ENCODE measurements around the gene AKT3.

Gene AKT3

GRCh38 chr1:243513726-243514491, 336.1 kb downstream of the AKT3 start:
- DNase-seq, result no peak

DNA sequence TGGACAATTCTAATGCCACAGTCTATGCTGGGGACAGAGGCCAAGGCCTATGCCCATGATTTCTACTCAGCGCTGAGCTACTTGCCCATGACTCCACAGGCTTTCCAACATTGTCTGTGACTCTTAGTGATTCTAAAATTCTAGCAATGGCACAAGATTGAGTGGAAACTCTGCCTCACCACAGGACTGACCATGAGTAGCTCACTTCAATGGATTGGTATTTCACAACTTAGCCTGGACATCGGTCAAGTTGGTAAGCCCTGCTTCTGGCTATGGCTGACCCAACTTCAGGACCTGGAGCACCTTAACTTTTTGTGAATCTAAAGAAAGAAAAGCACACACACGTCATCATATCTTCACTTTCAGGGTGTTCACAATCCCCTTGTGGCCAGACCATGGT, 339.1 kb downstream of the AKT3 start:
- no peak for DNase-seq

DNA sequence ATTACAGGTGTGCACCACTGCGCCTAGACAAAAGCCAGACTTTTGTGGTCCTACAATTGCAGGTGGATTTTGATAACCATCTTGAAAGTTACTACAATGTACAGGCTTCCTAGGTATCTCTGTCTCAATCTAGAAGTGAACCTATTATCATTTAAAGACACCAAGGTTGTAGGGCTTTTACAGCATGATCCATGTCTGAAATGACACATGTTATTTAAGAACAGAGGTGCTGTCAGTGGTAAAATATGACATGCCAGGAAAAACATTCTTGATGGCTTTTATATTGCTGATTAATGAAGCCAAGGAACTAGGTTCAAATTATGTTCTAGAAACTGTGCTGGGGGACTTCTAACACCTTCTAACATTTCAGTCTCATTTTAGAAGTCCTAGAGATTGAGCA, 341.1 kb downstream of the AKT3 start:
- DNase-seq, result no peak

DNA sequence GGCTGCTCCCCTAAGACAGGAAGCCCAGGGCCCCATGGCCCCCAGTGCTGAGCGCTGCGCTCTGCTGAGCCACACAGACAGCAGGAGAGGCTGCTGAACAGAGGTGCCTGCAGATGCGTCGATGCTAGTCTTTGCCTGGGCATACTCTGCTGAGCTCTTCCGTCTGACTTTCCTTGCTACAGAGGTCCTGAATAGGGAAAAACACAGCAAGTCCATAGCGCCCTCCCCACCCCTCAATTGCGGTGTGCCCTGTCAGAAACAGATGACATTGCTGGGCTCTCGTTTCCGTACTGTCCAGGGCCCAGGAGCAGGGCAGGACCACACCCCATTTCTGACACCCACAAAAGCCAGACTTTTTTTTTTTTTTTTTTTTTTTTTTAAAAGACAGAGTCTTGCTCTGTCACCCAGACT, 341.7 kb downstream of the AKT3 start:
- DNase-seq, result peak in 7 of 58 donors; percentile 23 to 66 (median 33)

DNA sequence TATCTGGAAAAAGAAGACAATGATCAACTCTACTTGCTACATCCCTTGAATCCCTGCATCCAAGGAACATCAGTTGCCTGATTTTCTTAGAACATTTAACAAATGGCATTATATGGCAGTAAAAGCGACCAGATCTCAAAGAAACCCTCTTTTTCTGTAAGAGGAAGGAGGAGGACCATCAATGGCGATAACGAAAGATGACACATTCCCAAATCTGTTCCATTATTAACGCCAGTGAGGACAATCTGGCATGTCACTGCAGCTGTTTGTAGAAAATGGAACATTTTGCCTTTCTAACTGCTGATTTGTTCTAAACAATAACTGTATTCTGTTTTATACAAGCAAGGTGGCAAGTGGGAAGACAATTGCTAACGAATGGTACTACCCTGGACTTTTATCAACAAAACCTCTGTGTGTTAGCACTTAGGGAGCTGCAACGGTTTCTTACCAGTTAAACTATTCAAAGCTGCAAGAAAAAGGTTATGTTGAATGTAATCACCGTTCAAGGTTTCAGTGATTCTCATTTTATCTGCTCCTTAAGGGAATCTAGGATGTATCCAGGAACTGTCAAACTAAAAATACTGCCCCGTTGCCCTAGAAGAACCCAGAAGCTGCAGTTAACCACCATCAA, 342.3 kb downstream of the AKT3 start:
- peak in 1 of 58 donors; percentile 66 for DNase-seq

DNA sequence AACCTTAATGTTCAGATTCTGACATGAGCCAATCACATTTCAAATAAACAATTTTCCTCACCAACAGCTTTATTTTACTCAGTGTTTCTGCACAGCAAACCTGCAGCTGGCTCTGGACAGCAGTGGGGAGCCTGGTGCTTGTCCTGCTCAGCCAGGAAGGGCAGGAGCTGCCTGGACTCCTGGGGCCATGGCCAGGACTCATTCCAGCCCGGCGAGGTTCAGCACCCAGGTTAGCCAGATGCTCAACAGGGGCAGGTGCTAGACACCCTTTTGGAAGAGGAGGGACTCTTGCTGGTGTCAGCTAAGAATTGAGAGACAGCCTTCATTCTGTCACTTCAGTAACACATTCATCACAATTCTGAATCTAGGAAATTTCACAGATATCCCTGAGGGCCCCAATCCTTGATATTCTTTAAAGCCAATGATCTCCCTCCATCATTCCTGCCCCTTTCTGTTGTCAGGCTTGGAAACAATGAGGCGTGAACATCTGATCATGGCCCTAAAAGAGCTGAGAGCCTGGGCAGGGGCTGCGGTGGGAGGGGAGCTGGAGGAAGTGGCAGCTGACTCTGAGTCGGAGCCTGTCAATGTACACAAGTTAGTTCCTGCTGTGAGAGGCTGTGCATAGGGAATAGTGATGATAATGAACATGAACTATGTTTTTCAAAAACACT, 342.9 kb downstream of the AKT3 start:
- DNase-seq, result peak in 12 of 58 donors; percentile 16 to 53 (median 32)

DNA sequence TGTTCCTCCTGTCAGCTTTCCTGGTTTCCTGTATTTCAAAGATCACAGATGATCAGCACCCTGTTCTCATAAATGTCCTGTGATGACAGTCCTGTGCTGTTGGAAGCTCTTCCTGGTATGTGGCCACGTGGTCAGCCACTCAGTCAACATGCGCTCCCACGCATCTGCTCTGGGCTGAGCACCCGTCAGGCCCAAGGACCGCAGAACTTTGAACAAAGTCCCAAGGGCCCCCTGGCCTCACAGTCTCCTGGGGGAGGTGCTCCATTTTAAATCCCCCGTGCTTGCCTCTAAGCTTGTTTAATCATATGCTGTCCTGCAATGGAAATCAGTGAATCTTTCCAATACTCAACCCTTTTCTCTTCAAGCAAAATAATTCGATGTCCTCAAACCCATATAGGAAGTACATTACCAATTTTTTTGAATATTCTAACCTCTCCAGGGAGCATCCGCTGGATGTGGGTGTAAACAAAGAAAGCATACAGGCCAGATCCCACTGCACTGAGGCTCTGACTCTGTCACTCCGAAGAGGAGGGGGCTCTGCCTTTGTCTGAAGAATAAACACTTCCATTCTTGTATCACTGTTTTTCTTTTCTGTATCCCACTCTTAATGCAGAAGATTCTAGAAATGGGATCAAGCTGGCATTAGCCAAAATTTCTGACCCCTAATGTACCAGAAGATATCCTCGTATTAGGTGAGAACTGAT, 343.9 kb downstream of the AKT3 start:
- peak in 14 of 58 donors; percentile 13 to 46 (median 34) for DNase-seq

GRCh38 chr1:243503155-243503554, 346.9 kb downstream of the AKT3 start:
- no peak for DNase-seq

- peak in 8 of 58 donors; percentile 20 to 50 (median 34) for DNase-seq
These were observed 349.0 kb downstream of the AKT3 start for GRCh38 chr1:243501002-243501401.

DNA sequence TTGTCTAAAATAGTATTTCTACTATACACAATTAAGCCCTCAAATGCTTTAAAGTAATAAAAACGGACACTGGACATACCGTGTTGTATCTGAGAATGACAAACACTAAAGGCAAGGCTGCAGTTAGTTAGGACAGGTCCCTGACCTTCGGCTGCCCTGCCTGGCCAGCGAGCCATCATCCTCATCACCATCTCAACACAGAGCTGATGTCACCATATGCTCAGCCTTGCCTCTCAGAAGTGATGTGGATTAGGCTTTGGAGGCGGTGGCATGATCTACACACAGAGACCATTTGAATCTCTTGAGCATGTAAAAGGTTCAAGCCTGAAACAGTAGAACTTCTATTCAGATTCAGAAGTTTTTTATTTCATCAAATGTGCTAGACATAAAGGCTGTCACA, 349.5 kb downstream of the AKT3 start:
- no peak for DNase-seq

DNA sequence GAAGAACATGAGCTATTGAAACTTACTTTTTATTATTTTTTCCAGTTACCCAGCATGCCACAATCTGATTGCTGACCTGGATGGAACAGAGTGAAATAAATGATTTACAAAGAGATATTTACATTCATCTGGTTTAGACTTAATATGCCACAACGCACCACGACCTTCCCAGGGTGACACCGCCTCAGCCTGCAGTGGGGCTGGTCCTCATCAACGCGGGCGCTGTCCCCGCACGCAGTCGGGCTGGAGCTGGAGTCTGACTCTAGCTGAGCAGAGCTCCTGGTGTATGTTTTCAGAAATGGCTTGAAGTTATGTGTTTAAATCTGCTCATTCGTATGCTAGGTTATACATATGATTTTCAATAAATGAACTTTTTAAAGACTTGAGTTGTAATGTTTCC, 350.3 kb downstream of the AKT3 start:
- DNase-seq, result no peak

GRCh38 chr1:243499248-243499647, 350.8 kb downstream of the AKT3 start:
- DNase-seq, result no peak

DNA sequence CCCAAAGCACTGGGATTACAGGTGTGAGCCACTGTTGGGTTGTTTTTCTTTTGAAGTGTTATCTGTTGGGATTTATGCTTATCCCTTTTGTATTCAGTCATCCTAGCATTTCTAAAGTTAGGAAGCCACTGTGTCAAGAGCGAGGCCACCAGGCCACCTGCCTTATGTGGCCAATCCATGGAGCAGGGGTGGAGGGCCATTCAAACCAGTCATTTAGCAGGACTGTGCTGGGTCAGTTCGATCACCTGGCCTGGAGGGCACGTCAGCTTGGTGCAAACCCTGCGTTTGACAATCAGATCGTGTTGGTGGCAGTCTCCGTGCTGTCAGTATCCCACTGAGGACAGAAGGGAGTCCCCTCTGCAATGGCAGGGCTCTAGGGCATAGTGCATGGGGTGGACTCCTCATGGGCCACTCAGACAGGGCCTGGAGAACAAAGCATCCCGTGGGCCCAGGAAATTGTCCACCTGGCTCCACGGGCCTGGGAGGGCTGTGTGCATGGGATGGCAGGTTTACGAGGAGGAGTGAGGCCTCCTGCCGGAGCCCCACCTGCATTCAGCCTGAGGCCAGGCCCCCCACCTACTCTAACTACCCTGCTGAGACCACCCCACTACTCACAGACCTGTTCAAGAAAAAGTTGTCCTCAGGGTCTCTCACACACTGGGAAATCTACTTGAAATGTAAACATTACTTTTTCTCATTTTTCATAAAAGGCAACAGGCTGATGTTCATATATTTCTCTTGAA, 351.9 kb downstream of the AKT3 start:
- no peak for DNase-seq

DNA sequence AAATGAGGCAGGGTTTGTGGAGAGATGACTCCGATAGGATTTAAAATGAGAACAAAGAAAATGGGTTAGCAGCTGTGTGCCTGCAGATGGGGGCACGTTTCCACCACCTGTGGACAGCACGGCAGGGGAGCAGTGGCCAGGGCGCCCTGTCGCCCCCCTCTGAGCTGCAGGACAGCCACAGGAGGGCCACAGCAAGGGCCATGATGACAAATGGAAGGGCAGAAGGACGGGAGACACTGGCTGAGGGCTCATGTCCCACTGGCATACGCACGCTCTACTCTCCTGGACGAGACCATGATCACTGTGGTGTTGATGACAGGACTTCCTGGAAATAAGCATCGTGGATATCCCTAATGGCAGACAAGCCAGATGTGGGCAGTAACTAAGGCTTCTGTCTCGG, 353.2 kb downstream of the AKT3 start:
- peak in 1 of 58 donors; percentile 57 for DNase-seq

DNA sequence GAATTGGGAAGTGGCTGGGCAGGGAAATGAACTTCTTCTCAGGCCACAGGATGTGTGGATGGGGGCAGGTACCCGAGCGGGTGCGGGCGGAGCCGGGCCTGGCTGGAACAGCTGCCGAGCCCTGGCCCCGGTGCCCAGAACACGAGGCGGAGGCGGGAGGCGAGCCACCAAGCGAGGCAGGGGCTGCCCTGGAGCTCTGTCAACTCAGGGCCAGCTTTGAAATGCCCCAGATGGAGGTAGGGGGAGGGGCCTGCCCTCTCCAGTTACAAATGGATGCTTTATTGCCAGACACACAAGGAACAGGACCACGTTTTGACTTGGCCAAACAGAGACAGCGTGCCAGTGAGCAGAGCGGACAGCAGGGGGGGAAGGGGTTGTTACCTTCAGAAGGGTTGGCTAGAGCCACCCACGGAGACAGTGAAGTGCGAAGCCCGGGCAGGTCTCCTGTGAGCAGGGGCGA, 353.8 kb downstream of the AKT3 start:
- DNase-seq, result peak in 53 of 58 donors; percentile 28 to 89 (median 73)

DNA sequence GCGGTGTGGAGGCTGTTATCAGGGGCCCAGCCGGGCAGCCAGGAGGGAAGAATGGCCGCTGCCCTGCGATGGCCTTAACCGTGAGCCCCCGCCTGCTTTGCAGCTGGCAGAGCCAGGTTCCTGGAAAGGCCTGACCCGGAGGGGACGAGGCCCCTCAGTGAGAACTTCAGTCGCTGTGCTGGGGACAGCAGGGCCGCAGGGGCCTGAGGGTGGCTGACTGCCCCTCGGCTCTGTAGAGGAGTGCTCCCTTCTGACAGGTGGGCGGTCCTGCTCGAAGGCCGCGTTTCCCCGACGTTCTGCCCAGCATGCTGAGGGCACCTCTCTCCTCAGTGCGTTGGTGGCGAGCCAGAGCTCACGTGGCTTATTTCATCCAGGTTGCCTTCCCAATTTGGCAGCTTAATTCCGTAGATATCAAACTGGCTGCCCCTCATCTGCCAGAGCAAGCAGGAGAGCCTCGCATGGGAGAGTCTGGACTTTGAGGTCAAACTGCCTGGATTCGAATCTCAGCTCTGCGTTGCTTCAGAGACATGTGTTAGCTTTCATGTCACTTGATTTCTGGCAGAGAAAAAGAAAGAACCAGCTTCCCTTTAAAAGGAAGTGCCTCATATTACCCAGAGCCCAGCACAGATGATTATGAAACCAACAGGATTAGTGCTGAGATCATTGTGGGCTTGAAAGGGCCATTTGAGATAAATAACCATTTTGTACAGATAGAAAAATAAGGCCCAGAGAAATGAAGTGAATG, 354.4 kb downstream of the AKT3 start:
- peak in 3 of 58 donors; percentile 73 to 88 (median 73) for DNase-seq

DNA sequence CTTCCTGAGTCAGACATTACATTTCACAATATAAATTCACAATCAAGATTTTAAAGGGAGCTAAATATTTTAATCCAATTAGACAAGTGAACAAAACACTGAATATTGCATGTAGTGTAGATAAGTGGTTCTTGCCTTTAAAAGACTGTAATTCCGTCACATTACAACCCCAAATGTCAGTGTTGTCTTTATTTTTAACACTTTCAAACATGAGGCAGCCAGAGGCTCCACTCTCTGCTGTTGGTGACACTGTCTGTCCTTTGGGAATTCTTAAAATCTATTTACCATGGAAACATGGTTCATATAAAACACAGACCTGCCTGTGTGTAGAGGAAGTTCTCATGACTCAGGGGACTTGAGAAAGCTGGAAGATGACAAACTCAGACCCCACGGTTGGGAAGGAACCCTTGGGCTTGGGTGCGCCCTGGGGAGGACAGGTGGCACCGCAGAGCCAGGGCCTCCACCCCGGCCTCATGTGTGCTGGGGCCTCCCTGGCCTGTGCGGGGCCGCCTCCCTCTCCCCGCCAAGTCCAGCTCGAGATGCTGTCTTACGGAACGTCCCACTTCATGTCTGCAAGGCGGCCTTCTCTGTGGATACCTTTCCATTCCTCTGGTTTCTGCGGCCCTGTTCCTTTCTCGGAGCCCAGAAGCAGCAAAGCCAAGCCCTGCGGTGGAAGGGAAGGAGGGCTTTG, 355.2 kb downstream of the AKT3 start:
- no peak for DNase-seq

GRCh38 chr1:243493156-243494129, 356.6 kb downstream of the AKT3 start:
- DNase-seq, result no peak
